Middle frontal gyrus (tissue), 1 donor: Measurements from ENCODE around the gene P2RY8.

Experiments used
- DNase-seq: peaks from one replicate; pipeline ENCODE4 v3.0.0-alpha.2; 2015; ENCODE audit warnings: low spot score; ENCODE audit errors: extremely low spot score

The P2RY8 gene

GRCh38 chrX:1419545-1420355 is 117.2 kb downstream of the P2RY8 start:
- no peak for DNase-seq

GRCh38 chrX:1418901-1419544 is 118.0 kb downstream of the P2RY8 start:
- DNase-seq, result no peak

GRCh38 chrX:1417921-1418771 is 118.8 kb downstream of the P2RY8 start:
- DNase-seq, result no peak

- no peak for DNase-seq
These were observed 119.8 kb downstream of the P2RY8 start for GRCh38 chrX:1416965-1417760.

GRCh38 chrX:1416327-1416784 is 120.6 kb downstream of the P2RY8 start:
- no peak for DNase-seq
